T-helper 2 cell treated with Interferon-gamma antibody and Interleukin-4, amounts not matched to agents 5 μg/mL and 100 μg/mL, for 36 hours (primary cell): ENCODE data around the gene GABRB3.

Source experiments
- DNase-seq: peaks from one replicate; pipeline ENCODE4 v3.0.0; 2021; ENCODE audit warnings: low spot score
- H3K27ac Mint-ChIP-seq: one replicate; pipeline ENCODE4 v1.8.0; 2021; ENCODE audit warnings: mild to moderate bottlenecking, mixed read lengths
- H3K27me3 Mint-ChIP-seq: one replicate; pipeline ENCODE4 v1.8.0; 2021; ENCODE audit warnings: low read depth, mixed read lengths
- H3K36me3 Mint-ChIP-seq: one replicate; pipeline ENCODE4 v1.8.0; 2021; ENCODE audit warnings: low read depth, mixed read lengths
- H3K4me1 Mint-ChIP-seq: one replicate; pipeline ENCODE4 v1.8.0; 2021; ENCODE audit warnings: low read depth, mixed read lengths
- H3K4me3 Mint-ChIP-seq: one replicate; pipeline ENCODE4 v1.8.0; 2022; ENCODE audit warnings: mild to moderate bottlenecking, moderate library complexity, mixed read lengths
- H3K9me3 Mint-ChIP-seq: one replicate; pipeline ENCODE4 v1.8.0; 2021; ENCODE audit warnings: mixed read lengths

Gene GABRB3

DNA sequence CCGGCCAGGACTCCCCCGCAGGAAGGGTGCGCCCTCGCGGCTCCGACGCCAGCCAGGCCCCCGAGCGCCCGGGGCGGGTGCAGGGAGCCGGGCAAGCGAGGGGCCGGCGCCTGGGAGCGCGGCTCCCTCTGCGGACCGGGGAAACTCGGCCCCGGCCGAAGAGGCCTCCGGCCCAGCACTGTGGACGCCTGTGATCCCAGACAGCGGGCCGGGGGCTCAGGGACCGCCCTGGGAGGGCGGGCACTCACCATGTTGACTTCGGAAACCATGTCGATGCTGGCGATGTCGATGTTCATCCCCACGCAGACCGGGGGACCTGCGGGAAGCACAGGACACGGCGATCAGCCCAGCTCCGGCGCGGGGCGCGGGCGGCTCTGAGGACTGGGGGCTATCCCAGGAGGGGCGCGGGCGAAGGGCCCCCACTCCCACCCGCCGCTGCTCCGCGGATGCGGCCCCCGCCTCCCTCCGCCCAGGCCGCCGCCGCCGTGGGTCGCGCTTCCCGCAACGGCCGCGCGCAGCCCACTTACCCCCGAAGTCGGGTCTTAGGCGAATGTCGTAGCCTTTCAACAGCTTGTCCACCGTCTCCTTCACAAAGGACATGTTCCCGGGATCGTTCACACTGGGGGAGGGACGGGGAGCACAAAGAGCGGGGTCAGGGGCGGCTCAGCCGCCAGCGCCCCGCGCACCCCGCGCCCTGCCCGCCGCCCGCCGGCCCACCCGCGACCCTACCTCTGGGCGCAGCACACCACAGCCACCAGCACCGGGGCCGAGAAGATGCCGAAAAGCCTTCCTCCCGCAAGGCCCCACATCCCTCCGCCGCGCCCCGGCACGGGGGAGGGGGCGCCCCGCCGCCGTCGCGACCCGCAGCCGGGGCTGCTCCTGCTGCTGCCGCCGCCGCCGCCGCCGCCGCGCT lies at the start of gene GABRB3:
Gene GABRB3 (minus strand): TSS at position 913 of the 913 bp plus-strand sequence.
- no peak for DNase-seq
- H3K27me3 Mint-ChIP-seq: peaks cover 16% of the 10 kb centered on the region

DNA sequence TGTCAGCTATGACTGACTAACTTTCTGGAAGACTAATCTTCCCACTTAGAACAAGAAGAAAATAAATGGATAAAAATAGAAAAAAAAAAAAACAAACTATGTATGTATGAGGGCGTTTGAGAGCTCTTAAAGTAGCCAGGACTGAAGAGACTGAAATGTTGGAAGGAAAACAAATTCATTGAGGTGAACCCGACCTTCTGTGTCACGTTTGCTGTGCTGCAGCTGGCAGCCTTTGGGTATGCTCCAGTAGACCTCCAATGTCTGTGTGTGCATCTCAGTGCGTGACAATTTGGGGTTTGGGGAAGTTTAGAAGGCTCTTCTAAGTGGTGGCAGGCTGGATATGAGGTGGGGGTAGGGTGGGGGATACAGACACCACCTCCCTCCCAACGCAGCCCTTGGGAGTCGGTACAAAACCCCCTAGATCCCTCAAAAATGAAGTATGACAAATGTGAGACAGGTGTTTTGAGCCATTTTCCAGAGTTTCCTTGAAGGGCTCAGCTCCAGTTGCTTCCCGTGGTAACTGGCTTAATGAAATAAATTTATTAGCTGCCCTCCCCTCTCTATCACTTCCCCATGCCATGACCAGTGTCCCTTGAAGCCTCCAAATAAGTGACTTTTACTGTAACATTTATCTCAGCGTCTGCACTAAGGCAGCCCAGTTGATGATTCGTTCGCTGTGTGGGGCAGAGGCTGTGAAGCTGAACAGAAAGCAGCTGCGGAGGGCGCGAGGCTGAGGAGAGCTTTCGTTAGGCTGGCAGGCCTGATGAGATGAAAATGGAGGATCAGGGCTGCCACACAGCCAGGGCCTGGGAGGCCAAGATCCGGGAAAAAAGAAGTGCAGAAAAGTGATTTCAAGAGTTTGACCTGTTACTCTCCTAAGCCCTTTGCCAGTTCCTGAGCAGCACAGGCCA lies 34.9 kb upstream of the GABRB3 start:
- Mint-ChIP-seq H3K27ac (no peak overlapping the region), H3K36me3 (no peaks in the 10 kb centered on the region), H3K27me3 (no peaks in the 10 kb centered on the region), H3K4me1 (no peaks in the 10 kb centered on the region), H3K9me3 (peaks cover 28% of the 10 kb centered on the region), H3K4me3 (no peak overlapping the region)
- DNase-seq: no peak

More for the DNA sequence above, at the start of gene GABRB3:
- Mint-ChIP-seq H3K4me1 (no peaks in the 10 kb centered on the region), H3K27ac (no peak within 1 kb of the TSS), H3K4me3 (no peak within 1 kb of the TSS), H3K36me3 (no peaks in the 10 kb centered on the region), H3K9me3 (peaks cover 7% of the 10 kb centered on the region)

DNA sequence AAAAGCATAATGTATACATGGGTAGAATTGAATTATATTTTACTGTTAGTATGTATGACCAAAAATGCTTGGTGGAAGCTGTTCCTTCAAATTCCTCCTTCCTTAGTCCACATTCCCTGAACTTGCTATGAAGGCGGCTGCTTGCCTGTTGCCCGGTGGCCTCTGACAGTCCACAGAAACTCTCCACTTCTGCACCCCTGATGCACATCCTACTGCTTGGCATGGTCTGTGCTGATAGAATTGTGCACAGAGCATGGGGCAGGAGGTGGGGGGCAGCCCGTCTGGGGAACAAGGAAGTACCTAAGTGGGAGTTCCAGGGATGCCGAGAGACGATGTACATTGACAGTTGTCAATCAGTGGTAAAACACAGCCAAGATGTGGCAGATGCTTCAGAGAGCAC lies 33.7 kb upstream of the GABRB3 start:
- peaks cover 29% of the 10 kb centered on the region for H3K9me3 Mint-ChIP-seq
- H3K27ac Mint-ChIP-seq: no peak overlapping the region
- H3K4me1 Mint-ChIP-seq: no peaks in the 10 kb centered on the region
- no peak overlapping the region for H3K4me3 Mint-ChIP-seq
- H3K27me3 Mint-ChIP-seq: no peaks in the 10 kb centered on the region
- no peaks in the 10 kb centered on the region for H3K36me3 Mint-ChIP-seq
- DNase-seq: no peak

DNA sequence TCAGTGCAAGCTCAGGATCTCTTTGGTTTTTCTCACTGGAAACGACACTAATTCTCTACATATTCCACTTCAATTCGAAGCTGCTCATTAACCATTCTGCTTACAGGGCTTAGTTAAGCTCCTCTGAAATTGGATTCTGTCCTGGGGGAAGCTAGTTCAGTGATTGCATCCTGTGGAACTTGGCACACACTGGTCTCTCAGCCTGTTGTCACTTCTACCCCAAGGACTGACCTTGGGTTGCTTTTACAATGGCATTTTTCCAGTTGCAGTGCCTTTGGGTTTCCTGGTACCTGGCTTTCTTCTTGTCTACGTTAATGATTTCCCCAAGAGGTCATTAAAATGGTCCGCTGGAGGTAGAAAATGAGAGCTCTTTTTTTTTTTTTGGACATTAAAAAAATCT lies 33.3 kb upstream of the GABRB3 start:
- H3K36me3 Mint-ChIP-seq: no peaks in the 10 kb centered on the region
- no peak for DNase-seq
- H3K4me1 Mint-ChIP-seq: no peaks in the 10 kb centered on the region
- peaks cover 29% of the 10 kb centered on the region for H3K9me3 Mint-ChIP-seq
- no peak overlapping the region for H3K27ac Mint-ChIP-seq
- no peak overlapping the region for H3K4me3 Mint-ChIP-seq
- H3K27me3 Mint-ChIP-seq: no peaks in the 10 kb centered on the region

DNA sequence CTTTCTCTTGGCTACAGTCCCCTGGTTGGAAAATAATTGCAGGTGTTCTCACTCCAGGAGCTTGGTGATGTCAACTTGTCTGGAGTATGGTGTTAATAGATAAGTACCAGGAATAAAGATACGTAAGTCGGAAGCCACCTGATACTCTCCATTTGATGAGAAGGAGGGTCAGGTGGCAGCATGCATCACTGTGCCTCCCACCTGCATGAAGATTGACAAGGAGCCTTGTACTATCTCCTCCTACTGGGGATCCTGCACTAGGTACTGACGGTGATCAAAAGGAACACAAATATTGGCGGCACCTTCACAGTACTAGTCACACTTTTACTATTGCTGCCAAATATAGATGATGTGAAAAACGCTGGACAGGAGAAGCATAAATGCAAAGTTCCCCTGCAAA lies 32.6 kb upstream of the GABRB3 start:
- no peak for DNase-seq
- H3K27me3 Mint-ChIP-seq: no peaks in the 10 kb centered on the region
- no peaks in the 10 kb centered on the region for H3K36me3 Mint-ChIP-seq
- no peak overlapping the region for H3K4me3 Mint-ChIP-seq
- H3K4me1 Mint-ChIP-seq: no peaks in the 10 kb centered on the region
- H3K27ac Mint-ChIP-seq: no peak overlapping the region
- peaks cover 26% of the 10 kb centered on the region for H3K9me3 Mint-ChIP-seq

DNA sequence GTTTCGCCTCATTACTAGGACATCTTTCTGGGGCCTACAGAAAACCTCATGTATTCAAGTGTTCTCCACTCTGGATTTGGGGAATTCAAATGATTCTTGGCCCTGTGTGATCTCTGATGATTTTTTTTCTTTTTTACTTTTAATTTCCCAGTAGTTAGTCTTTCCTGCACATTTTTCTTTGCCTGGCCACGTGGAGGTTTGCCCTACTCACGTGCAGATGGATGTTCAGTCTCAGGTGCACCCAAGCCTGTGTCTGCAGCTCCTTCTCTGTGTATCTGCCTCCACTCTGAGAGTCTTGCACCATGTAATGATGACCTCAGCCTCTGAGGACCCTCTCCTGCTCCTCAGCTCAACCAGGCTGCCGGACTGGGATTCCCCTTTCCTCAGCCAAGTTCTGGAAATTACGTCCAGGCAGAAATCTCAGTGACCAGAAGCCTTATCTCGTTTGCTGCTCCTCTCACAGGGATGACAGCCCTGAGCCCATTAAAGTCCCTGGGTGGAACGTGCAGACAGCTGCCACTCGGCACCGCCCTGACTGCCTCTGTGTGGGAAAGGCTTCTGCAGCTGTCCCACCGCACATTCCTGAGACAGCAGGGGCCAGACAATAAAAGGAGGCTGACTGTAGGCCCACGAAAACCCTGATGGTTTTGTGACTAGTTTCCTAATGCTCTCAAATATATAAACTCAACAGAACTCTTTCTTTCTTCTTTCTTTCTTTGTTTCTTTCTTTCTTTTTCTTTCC lies 31.4 kb upstream of the GABRB3 start:
- no peaks in the 10 kb centered on the region for H3K27me3 Mint-ChIP-seq
- H3K4me1 Mint-ChIP-seq: no peaks in the 10 kb centered on the region
- no peaks in the 10 kb centered on the region for H3K36me3 Mint-ChIP-seq
- H3K27ac Mint-ChIP-seq: no peak overlapping the region
- H3K4me3 Mint-ChIP-seq: no peak overlapping the region
- no peak for DNase-seq
- H3K9me3 Mint-ChIP-seq: peaks cover 19% of the 10 kb centered on the region

DNA sequence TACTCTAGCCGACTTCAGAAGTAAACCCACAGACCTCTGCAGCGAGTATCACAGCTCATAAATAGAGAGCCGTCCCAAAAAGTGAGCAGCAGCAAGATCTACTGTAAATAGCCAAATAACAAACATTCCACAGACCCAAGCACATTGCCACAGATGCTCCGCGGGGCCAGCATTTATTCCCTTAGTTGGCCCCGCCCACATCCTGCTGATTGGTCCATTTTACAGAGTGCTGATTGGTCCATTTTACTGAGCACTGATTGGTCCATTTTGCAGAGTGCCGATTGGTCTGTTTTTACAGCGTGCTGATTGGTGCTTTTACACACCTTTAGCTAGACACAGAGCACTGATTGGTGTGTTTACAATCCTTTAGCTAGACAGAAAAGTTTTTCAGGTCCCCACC lies 17.3 kb upstream of the GABRB3 start:
- DNase-seq: no peak
- H3K4me3 Mint-ChIP-seq: no peak overlapping the region
- no peaks in the 10 kb centered on the region for H3K27me3 Mint-ChIP-seq
- H3K4me1 Mint-ChIP-seq: no peaks in the 10 kb centered on the region
- no peaks in the 10 kb centered on the region for H3K36me3 Mint-ChIP-seq
- peaks cover 30% of the 10 kb centered on the region for H3K9me3 Mint-ChIP-seq
- no peak overlapping the region for H3K27ac Mint-ChIP-seq

DNA sequence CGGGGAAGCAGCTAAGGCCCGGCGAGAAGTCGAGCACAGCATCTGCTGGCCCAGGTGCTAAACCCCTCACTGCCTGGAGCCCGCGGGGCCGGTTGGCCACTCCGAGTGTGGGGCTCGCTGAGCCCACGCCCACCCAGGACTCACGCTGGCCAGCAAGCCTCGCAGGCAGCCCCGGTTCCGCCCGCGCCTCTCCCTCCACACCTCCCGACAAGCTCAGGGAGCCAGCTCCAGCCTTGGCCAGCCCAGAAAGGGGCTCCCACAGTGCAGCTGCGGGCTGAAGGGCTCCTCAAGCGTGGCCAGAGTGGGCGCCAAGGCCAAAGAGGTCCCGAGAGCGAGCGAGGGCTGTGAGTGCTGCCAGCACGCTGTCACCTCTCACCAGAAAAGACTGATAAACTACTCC lies 8.9 kb upstream of the GABRB3 start:
- no peak overlapping the region for H3K27ac Mint-ChIP-seq
- H3K9me3 Mint-ChIP-seq: peaks cover 14% of the 10 kb centered on the region
- no peak for DNase-seq
- no peak overlapping the region for H3K4me3 Mint-ChIP-seq
- no peaks in the 10 kb centered on the region for H3K36me3 Mint-ChIP-seq
- H3K27me3 Mint-ChIP-seq: no peaks in the 10 kb centered on the region
- H3K4me1 Mint-ChIP-seq: no peaks in the 10 kb centered on the region

DNA sequence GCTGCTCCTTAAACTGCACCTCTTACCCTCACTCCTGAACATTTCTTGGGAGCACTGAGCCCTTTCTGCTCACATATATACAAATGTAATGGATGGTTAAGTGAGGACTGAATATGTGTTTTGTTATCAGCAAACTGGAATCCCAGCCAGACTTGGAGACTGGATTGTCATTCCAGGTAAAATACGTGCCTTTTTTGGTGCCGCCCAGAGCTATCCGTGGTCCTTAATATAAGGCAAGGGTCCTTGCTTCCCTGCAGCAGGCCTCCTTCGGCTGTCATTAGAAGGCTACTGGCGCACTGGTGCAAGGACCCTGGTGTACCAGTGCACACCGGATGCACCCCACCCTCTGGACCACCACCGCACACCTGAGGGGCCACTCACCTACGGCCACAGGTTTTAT lies 1.1 kb upstream of the GABRB3 start:
- Mint-ChIP-seq H3K36me3 (no peaks in the 10 kb centered on the region), H3K9me3 (peaks cover 8% of the 10 kb centered on the region), H3K4me1 (no peaks in the 10 kb centered on the region), H3K4me3 (no peak overlapping the region), H3K27me3 (peaks cover 16% of the 10 kb centered on the region), H3K27ac (no peak overlapping the region)
- no peak for DNase-seq

DNA sequence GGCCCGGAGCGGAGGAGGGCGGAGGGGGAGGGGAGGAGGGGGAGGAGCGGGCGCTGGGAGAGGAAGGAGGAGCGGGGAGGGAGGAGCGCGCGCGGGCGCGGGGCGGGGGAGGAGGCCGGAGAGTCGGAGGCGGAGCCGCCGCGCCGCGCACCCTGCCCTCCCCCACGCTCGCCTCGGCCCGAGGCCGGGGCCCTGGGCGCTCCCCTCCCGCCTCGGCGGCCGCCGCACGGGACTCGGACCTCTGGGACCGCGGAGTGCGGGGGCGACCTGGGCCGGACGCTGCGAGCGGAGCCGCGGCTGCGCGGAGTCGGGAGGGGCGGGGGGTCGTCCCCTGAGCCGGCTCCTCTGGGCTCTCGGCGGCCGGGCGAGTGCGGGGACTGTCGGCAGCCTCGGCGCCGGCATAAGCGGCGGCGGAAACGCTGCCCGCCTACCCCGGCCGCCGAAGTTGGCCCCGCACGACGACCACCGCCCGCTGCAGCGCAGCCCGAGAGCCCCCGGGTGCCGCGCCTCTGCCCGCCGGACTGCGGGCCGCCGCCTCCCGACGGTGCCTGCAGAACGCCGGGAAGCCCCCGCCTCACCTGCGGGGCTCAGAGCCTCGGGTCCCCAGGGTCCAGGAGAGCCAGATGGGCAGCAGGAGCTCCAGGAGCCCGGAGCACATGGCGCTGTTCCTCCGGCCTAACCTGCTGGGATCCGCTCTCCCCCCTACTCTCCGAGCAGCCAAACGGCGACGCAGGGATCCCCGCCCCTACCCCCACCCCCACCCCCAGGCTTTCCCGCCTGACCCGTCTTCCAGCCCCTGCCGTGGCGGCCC lies 406 bp upstream of the GABRB3 start:
- peaks cover 16% of the 10 kb centered on the region for H3K27me3 Mint-ChIP-seq
- DNase-seq: no peak
- H3K4me1 Mint-ChIP-seq: no peaks in the 10 kb centered on the region
- no peak overlapping the region for H3K27ac Mint-ChIP-seq
- no peaks in the 10 kb centered on the region for H3K36me3 Mint-ChIP-seq
- peaks cover 7% of the 10 kb centered on the region for H3K9me3 Mint-ChIP-seq
- H3K4me3 Mint-ChIP-seq: no peak overlapping the region

DNA sequence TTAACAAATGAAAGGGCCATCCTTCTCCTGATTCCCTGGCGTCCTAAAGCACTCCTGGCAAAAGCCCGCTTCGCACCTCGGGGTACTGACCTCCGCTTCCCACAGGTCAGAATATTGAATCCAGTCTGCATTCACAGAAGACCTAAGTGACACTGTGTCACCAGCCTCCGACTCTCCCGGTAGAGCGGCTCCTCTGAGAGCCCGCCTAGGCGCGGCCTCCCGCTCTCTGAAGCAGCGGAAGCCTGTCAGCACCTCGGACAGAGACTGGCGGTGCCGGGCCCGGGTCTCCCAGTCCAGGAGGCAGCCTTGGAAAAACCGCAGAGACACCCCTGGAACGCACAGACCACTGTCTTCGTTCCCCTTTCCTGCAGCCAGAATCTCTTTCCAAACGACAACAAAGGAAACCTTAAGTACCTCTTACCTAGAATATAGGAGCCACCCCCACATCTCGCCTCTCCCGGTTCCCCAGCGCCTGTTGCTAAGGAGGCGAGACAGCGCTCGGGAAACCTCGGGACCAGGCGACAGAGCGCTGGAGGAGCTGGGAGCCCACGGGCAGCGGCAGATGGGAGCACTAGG lies 1.2 kb downstream of the GABRB3 start:
- Mint-ChIP-seq H3K9me3 (peaks cover 7% of the 10 kb centered on the region), H3K27ac (no peak overlapping the region), H3K4me3 (no peak overlapping the region), H3K36me3 (no peaks in the 10 kb centered on the region), H3K4me1 (no peaks in the 10 kb centered on the region), H3K27me3 (peaks cover 16% of the 10 kb centered on the region)
- DNase-seq: no peak

DNA sequence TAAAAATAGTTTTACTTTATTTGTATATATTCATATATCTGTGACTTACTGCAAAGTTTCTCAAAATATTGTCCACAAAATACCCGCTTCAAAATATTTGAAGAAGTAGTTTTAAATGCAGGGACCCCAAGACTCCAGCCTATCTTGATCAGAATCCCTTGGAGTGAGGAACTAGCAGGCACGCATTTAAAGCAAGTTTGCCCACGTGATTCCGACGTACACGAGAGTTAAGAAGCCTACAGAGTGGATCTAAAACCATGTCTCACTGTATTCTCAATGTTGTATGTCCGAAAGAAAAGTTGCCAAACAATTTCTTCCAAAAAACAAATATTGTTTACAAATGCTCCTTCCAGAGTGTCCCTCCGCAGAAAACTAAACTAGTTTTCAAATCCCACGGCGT lies 1.7 kb downstream of the GABRB3 start:
- H3K27ac Mint-ChIP-seq: no peak overlapping the region
- H3K4me3 Mint-ChIP-seq: no peak overlapping the region
- H3K36me3 Mint-ChIP-seq: no peaks in the 10 kb centered on the region
- DNase-seq: no peak
- H3K9me3 Mint-ChIP-seq: peaks cover 7% of the 10 kb centered on the region
- peaks cover 16% of the 10 kb centered on the region for H3K27me3 Mint-ChIP-seq
- no peaks in the 10 kb centered on the region for H3K4me1 Mint-ChIP-seq

DNA sequence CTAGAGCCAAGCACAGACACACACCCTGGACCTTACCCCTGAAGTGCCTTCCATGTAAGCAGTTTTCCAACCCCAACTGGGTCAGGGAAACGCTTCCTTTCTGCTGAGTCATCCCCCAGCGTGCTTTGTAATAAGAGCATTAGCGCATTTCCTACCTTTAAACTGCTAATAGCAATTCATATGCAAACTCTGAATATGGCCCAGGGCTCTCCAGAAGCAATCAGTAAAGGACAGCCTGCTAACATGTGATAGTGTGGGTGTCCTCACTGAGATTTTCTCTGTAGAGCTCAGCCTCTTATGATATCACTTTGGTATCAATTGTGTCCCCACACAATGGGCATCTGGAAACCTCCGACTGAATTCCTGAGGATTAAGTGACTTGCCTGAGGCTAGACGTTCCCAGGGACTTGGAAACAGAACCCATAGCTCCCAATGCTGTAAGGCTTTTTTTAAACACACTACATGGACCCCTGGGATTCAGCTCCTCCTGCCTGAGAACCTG lies 5.6 kb downstream of the GABRB3 start:
- H3K4me3 Mint-ChIP-seq: no peak overlapping the region
- DNase-seq: no peak
- H3K4me1 Mint-ChIP-seq: no peaks in the 10 kb centered on the region
- no peaks in the 10 kb centered on the region for H3K36me3 Mint-ChIP-seq
- peaks cover 11% of the 10 kb centered on the region for H3K9me3 Mint-ChIP-seq
- no peak overlapping the region for H3K27ac Mint-ChIP-seq
- peaks cover 5% of the 10 kb centered on the region for H3K27me3 Mint-ChIP-seq
